ENCODE data around the gene ARHGDIB.

- TF ChIP-seq ELF4 (CRISPR knock-in tag; IDR thresholded peaks at IDR 0.05; ENCODE audit: low read depth) (no peak), ZNF317 (CRISPR knock-in tag; IDR thresholded peaks at IDR 0.05; ENCODE audit: borderline replicate concordance, low read depth) (no peak), STAT6 (CRISPR knock-in tag; conservative IDR thresholded peaks at IDR 0.05; ENCODE audit: low read depth) (no peak), CTCF (IDR thresholded peaks at IDR 0.05) (no peak), ATF2 (CRISPR knock-in tag; IDR thresholded peaks at IDR 0.05; ENCODE audit: borderline replicate concordance, low read depth) (no peak)
Observed at GRCh38 chr12:14892726-14893505, 68.5 kb downstream of the ARHGDIB start.

Data from WTC11 (cell line).